Suprapubic skin (tissue), 4 donors: ENCODE results near the gene RALGPS1. TPM values are rescaled to one million over a fixed set of nuclear protein-coding genes. Genes with fewer than 3 reads are reported as not detected.

Experiments used
- DNase-seq, 2 donors: peaks; one replicate each; pipeline ENCODE4 v3.0.0-alpha.2; 2019; ENCODE audit warnings: low spot score in 2 of 2
- H3K27ac ChIP-seq: fragments of 200-600 bp; sonication (generic); one replicate; pipeline ENCODE4 v1.5.1; 2019
- H3K27me3 ChIP-seq: fragments of 200-600 bp; sonication (generic); one replicate; pipeline ENCODE4 v1.5.1; 2019
- H3K36me3 ChIP-seq: fragments of 200-600 bp; sonication (generic); one replicate; pipeline ENCODE4 v1.5.1; 2019
- H3K4me1 ChIP-seq: fragments of 200-600 bp; sonication (generic); one replicate; pipeline ENCODE4 v1.5.1; 2019
- H3K4me3 ChIP-seq: fragments of 200-600 bp; sonication (generic); one replicate; pipeline ENCODE4 v1.5.1; 2019; ENCODE audit warnings: mild to moderate bottlenecking
- H3K9me3 ChIP-seq: fragments of 200-600 bp; sonication (generic); one replicate; pipeline ENCODE4 v1.5.1; 2019
- CTCF ChIP-seq, 2 donors: fragments of 200-600 bp in 1 of 2; fragments of 450-650 bp in 1 of 2; sonication (generic) in 1 of 2; IDR thresholded peaks; one replicate each; pipeline ENCODE4 v1.5.1; 2016 to 2019; ENCODE audit warnings: antibody characterized with exemption in 2 of 2, mild to moderate bottlenecking in 1 of 2, moderate library complexity in 1 of 2
- EP300 ChIP-seq: sonication (generic); formaldehyde crosslinking; IDR thresholded peaks from one replicate; pipeline ENCODE4 v1.6.1; 2017; ENCODE audit warnings: antibody characterized with exemption
- POLR2A ChIP-seq, 2 donors: fragments of 450-650 bp; IDR thresholded peaks; one replicate each; pipeline ENCODE4 v1.6.1; 2017; ENCODE audit warnings: antibody characterized with exemption in 2 of 2, mild to moderate bottlenecking in 2 of 2, moderate library complexity in 2 of 2
- POLR2AphosphoS5 ChIP-seq, 3 donors: sonication (generic); formaldehyde crosslinking; IDR thresholded peaks; one replicate each; pipeline ENCODE4 v1.6.1; 2017; ENCODE audit warnings: antibody characterized with exemption in 3 of 3
- WGBS: methylation state at CpG from one replicate; pipeline ENCODE4 v1.1.5; 2018; 5-methylcytosine and 5-hydroxymethylcytosine counted together
- total RNA-seq, 4 donors: library from RNA; depleted of rRNA; stranded (reverse); fragments of >200 nt; gene quantifications; one replicate each; pipeline ENCODE4 v1.1.0, GENCODE V29; 2016

RALGPS1 gene
- total RNA-seq, 4 donors from 2014 or later, result 14.8 to 86.7 (median 21.4) TPM

GRCh38 chr9:127166111-127166510, 251.5 kb downstream of the RALGPS1 start:
- no peaks in the 10 kb centered on the region for H3K27me3 ChIP-seq
- TF ChIP-seq POLR2AphosphoS5 (IDR thresholded peaks at IDR 0.05) (no peak), CTCF (IDR thresholded peaks at IDR 0.05) (no peak), POLR2A (IDR thresholded peaks at IDR 0.05) (no peak), EP300 (no peak)
- H3K4me1 ChIP-seq, result peaks cover 22% of the 10 kb centered on the region
- no peak overlapping the region for H3K27ac ChIP-seq
- H3K36me3 ChIP-seq, result no peaks in the 10 kb centered on the region
- no peak overlapping the region for H3K4me3 ChIP-seq
- H3K9me3 ChIP-seq, result no peaks in the 10 kb centered on the region
- WGBS, result 79% methylated on average over 5 of the region's 5 CpGs
- no peak for DNase-seq

GRCh38 chr9:127166651-127167524, 252.3 kb downstream of the RALGPS1 start:
- Histone ChIP-seq H3K4me3 (no peak overlapping the region), H3K27me3 (no peaks in the 10 kb centered on the region), H3K27ac (no peak overlapping the region), H3K36me3 (no peaks in the 10 kb centered on the region), H3K4me1 (peaks cover 15% of the 10 kb centered on the region), H3K9me3 (no peaks in the 10 kb centered on the region)
- peak in 1 of 2 donors; percentile 44 for DNase-seq
- 77% methylated on average over 11 of the region's 12 CpGs for WGBS
- TF ChIP-seq POLR2A (IDR thresholded peaks at IDR 0.05) (no peak), POLR2AphosphoS5 (IDR thresholded peaks at IDR 0.05) (no peak), EP300 (no peak), CTCF (IDR thresholded peaks at IDR 0.05) (no peak)

- peak in 1 of 2 donors; percentile 11 for DNase-seq
- 94% methylated on average over 11 of the region's 11 CpGs for WGBS
- Histone ChIP-seq H3K4me1 (peaks cover 7% of the 10 kb centered on the region), H3K27me3 (no peaks in the 10 kb centered on the region), H3K27ac (no peak overlapping the region), H3K36me3 (no peaks in the 10 kb centered on the region), H3K9me3 (no peaks in the 10 kb centered on the region), H3K4me3 (no peak overlapping the region)
- TF ChIP-seq POLR2A (IDR thresholded peaks at IDR 0.05), result no peak
- TF ChIP-seq EP300, result no peak
- no peak for TF ChIP-seq POLR2AphosphoS5 (IDR thresholded peaks at IDR 0.05)
- TF ChIP-seq CTCF (IDR thresholded peaks at IDR 0.05), result no peak
Observed at GRCh38 chr9:127167560-127168326, 253.2 kb downstream of the RALGPS1 start.

- H3K9me3 ChIP-seq, result no peaks in the 10 kb centered on the region
- H3K36me3 ChIP-seq, result no peaks in the 10 kb centered on the region
- no peaks in the 10 kb centered on the region for H3K27me3 ChIP-seq
- no peaks in the 10 kb centered on the region for H3K4me1 ChIP-seq
- TF ChIP-seq POLR2AphosphoS5 (IDR thresholded peaks at IDR 0.05), result no peak
- TF ChIP-seq CTCF (IDR thresholded peaks at IDR 0.05), result no peak
- no peak for TF ChIP-seq EP300
- no peak for TF ChIP-seq POLR2A (IDR thresholded peaks at IDR 0.05)
- no peak overlapping the region for H3K4me3 ChIP-seq
- 85% methylated on average over 4 of the region's 10 CpGs for WGBS
- no peak overlapping the region for H3K27ac ChIP-seq
- peak in 1 of 2 donors; percentile 30 for DNase-seq
Observed at GRCh38 chr9:127168756-127169574, 254.4 kb downstream of the RALGPS1 start.
